HepG2 (cell line): ENCODE results near the gene WASHC3. TPM values are rescaled to one million over a fixed set of nuclear protein-coding genes. Genes with fewer than 3 reads are reported as not detected.

Experiments used
- ATAC-seq: fragments of 200-7000 bp; cut with Tn5 transposase; 3 replicates; pipeline ENCODE4 v1.9.1; 2020; ENCODE audit warnings: mild to moderate bottlenecking, moderate library complexity
- BruUV-seq: library from RNA; stranded (reverse); fragments of 400-500 nt; replicated peaks from 2 replicates; lab custom pipeline; 2021; lab: Mats Ljungman, UMichigan
- CTCF ChIA-PET: fragments of 300-600 bp; formaldehyde crosslinking; extraction: SDS; loops from one replicate; lab custom pipeline; 2021; ENCODE audit warnings: low total read pairs, inconsistent platforms, low intra/inter-chr PET ratio; lab: Yijun Ruan, JAX
- POLR2A ChIA-PET: fragments of 350-600 bp; sonication (Branson Sonifier 250); formaldehyde crosslinking; loops from one replicate; lab custom pipeline; 2020; ENCODE audit warnings: antibody characterized with exemption, inconsistent platforms; lab: Yijun Ruan, JAX
- DNase-seq: peaks from one replicate; pipeline ENCODE4 v3.0.0-alpha.2; 2015; ENCODE audit warnings: low spot score
- FAIRE-seq: peaks from 3 replicates; lab custom pipeline; 2011; peaks lifted over from hg19 to GRCh38; lab: Jason Lieb, UNC
- H2AFZ ChIP-seq: one replicate; pipeline ENCODE4 v1.6.1; 2011; ENCODE audit warnings: low read length, inconsistent platforms
- H3K27ac ChIP-seq: fragments of 300-600 bp; 3 replicates; pipeline ENCODE4 v1.8.0; 2011; ENCODE audit warnings: mixed run types, mild to moderate bottlenecking, mixed read lengths, low read length, inconsistent platforms; ENCODE audit not compliant: insufficient read depth; ENCODE audit errors: extremely low read length
- H3K27me3 ChIP-seq, 2 experiments: fragments of 200-600 bp in 1 of 2; 2 replicates in 1 of 2; 3 replicates in 1 of 2; pipeline versions ENCODE4 v1.6.0 to v1.8.0; 2011; ENCODE audit warnings: low read length in 2 of 2, mild to moderate bottlenecking in 2 of 2, moderate library complexity in 2 of 2, inconsistent platforms in 1 of 2; ENCODE audit not compliant: insufficient read depth in 2 of 2, control insufficient read depth in 1 of 2
- H3K36me3 ChIP-seq, 2 experiments: fragments of 200-600 bp in 1 of 2; replicated peaks in 1 of 2; 2 replicates in 1 of 2; 3 replicates in 1 of 2; pipeline versions ENCODE4 v1.5.1 to v1.8.0; 2011; ENCODE audit warnings: low read length in 2 of 2, inconsistent platforms in 1 of 2; ENCODE audit not compliant: insufficient read depth in 2 of 2, control insufficient read depth in 1 of 2
- H3K4me1 ChIP-seq: 2 replicates; pipeline ENCODE4 v1.5.1; 2012; ENCODE audit warnings: low read length, inconsistent platforms; ENCODE audit not compliant: insufficient read depth
- H3K4me2 ChIP-seq: 2 replicates; pipeline ENCODE4 v1.6.0; 2011; ENCODE audit warnings: low read depth, low read length, inconsistent platforms
- H3K4me3 ChIP-seq, 3 experiments: fragments of 200-600 bp in 1 of 3; sonication (generic), shearing (Covaris generic) in 1 of 3; replicated peaks in 1 of 3; 2 replicates each; pipeline ENCODE4 v1.5.1; 2011 to 2016; ENCODE audit warnings: low read length in 3 of 3, inconsistent platforms in 2 of 3, low read depth in 2 of 3, mild to moderate bottlenecking in 2 of 3, control low read depth in 1 of 3, mixed read lengths in 1 of 3; ENCODE audit not compliant: insufficient read depth in 1 of 3
- H3K79me2 ChIP-seq: one replicate; pipeline ENCODE4 v1.6.1; 2011; ENCODE audit warnings: low read length, inconsistent platforms; ENCODE audit not compliant: insufficient read depth
- H3K9ac ChIP-seq: 2 replicates; pipeline ENCODE4 v1.6.0; 2011; ENCODE audit warnings: mild to moderate bottlenecking, low read depth, low read length, inconsistent platforms; ENCODE audit not compliant: insufficient read depth
- H3K9me3 ChIP-seq: 2 replicates; pipeline ENCODE4 v1.5.1; 2012; ENCODE audit warnings: mild to moderate bottlenecking, low read length
- H4K20me1 ChIP-seq: 2 replicates; pipeline ENCODE4 v1.6.0; 2011; ENCODE audit warnings: inconsistent platforms, mild to moderate bottlenecking, low read length, moderate library complexity; ENCODE audit not compliant: insufficient read depth
- CERS6 ChIP-seq: sonication (generic); formaldehyde crosslinking; IDR thresholded peaks from 2 replicates; pipeline ENCODE4 v1.5.0; 2020; ENCODE audit warnings: missing genetic modification reagents
- CHD2 ChIP-seq: IDR thresholded peaks from 2 replicates; pipeline ENCODE4 v1.6.1; 2011; ENCODE audit warnings: low read depth, low read length, improper control_type of control experiment
- EED ChIP-seq: sonication (generic); formaldehyde crosslinking; IDR thresholded peaks from 2 replicates; pipeline ENCODE4 v1.5.0; 2020; ENCODE audit warnings: mild to moderate bottlenecking, missing genetic modification reagents
- FOXK2 ChIP-seq: fragments of 450-650 bp; IDR thresholded peaks from 2 replicates; pipeline ENCODE4 v1.6.1; 2016
- GTF3A ChIP-seq: sonication (generic); formaldehyde crosslinking; conservative IDR thresholded peaks from 2 replicates; pipeline ENCODE4 v1.4.0; 2020; ENCODE audit warnings: mild to moderate bottlenecking, missing genetic modification reagents
- HMG20B ChIP-seq: conservative IDR thresholded peaks from 2 replicates; pipeline ENCODE4 v1.6.1; 2016; ENCODE audit warnings: missing genetic modification reagents, missing compliant biosample characterization
- KDM1A ChIP-seq: IDR thresholded peaks from 2 replicates; pipeline ENCODE4 v1.6.1; 2016; ENCODE audit warnings: missing compliant biosample characterization
- NRL ChIP-seq: sonication (generic); formaldehyde crosslinking; IDR thresholded peaks from 2 replicates; pipeline ENCODE4 v1.5.0; 2020; ENCODE audit warnings: missing genetic modification reagents, mild to moderate bottlenecking, moderate library complexity, borderline replicate concordance
- RORA ChIP-seq: sonication (generic); formaldehyde crosslinking; IDR thresholded peaks from 2 replicates; pipeline ENCODE4 v1.5.0; 2020; ENCODE audit warnings: mild to moderate bottlenecking, missing genetic modification reagents, moderate library complexity
- SRSF1 ChIP-seq: fragments of 200-400 bp; formaldehyde crosslinking; optimal IDR thresholded peaks from 2 replicates; pipeline ENCODE3; 2017; ENCODE audit warnings: mild to moderate bottlenecking, low read depth, low read length, moderate library complexity
- STAT5B ChIP-seq: sonication (generic); formaldehyde crosslinking; IDR thresholded peaks from 2 replicates; pipeline ENCODE4 v1.4.0; 2020; ENCODE audit warnings: missing genetic modification reagents
- ZKSCAN5 ChIP-seq: sonication (generic); formaldehyde crosslinking; IDR thresholded peaks from 2 replicates; pipeline ENCODE4 v1.5.1; 2020; ENCODE audit warnings: mild to moderate bottlenecking, missing genetic modification reagents
- ZNF143 ChIP-seq: sonication (generic); formaldehyde crosslinking; IDR thresholded peaks from 2 replicates; pipeline ENCODE4 v1.4.0; 2020; ENCODE audit warnings: missing genetic modification reagents
- ZNF232 ChIP-seq: sonication (generic); formaldehyde crosslinking; IDR thresholded peaks from 2 replicates; pipeline ENCODE4 v1.4.0; 2020; ENCODE audit warnings: missing genetic modification reagents, borderline replicate concordance
- ZNF724P ChIP-seq: sonication (generic); formaldehyde crosslinking; IDR thresholded peaks from 2 replicates; pipeline ENCODE4 v1.8.0; 2022; ENCODE audit warnings: missing genetic modification reagents, borderline replicate concordance
- ZNF878 ChIP-seq: sonication (generic); formaldehyde crosslinking; IDR thresholded peaks from 2 replicates; pipeline ENCODE4 v1.8.1; 2023; ENCODE audit warnings: mild to moderate bottlenecking, missing genetic modification reagents, moderate library complexity
- ZSCAN25 ChIP-seq: sonication (generic); formaldehyde crosslinking; IDR thresholded peaks from 2 replicates; pipeline ENCODE4 v1.8.0; 2022; ENCODE audit warnings: mild to moderate bottlenecking, missing genetic modification reagents
- WGBS: methylation state at CpG from one replicate; pipeline ENCODE4 v1.1.6; 2017; ENCODE audit warnings: low lambda C conversion rate; 5-methylcytosine and 5-hydroxymethylcytosine counted together
- in situ Hi-C: cut with HindIII; loops from 2 replicates; pipeline ENCODE4 v1.10.0; 2017; ENCODE audit warnings: low pct_unique_long_range_greater_than_20kb; ENCODE audit not compliant: extremely low pct_ligation_motif_present
- intact Hi-C: fragments of 100-400 bp; cut with micrococcal nuclease; formaldehyde crosslinking; loops from one replicate; pipeline ENCODE4 v1.10.0; 2022; ENCODE audit not compliant: unreplicated experiment
- polyA plus RNA-seq, 8 experiments: library from polyadenylated mRNA; depleted of rRNA in 3 of 8; stranded (reverse) in 7 of 8; unstranded in 1 of 8; fragments of >200 nt; fragmentation: Illumina TruSeq in 4 of 8; extraction: Trizol in 4 of 8; gene quantifications; 2 replicates each; pipeline versions ENCODE4 v1.2.1 to v1.2.3, GENCODE V29; 2011 to 2016; ENCODE audit warnings: low read depth in 4 of 8, missing spikeins in 1 of 8, mixed read lengths in 1 of 8; ENCODE audit not compliant: insufficient read depth in 1 of 8
- total RNA-seq, 5 experiments: library from RNA; depleted of rRNA; stranded (reverse); fragments of >200 nt; fragmentation: Illumina TruSeq; extraction: Trizol; gene quantifications; 2 replicates each; pipeline ENCODE4 v1.2.3, GENCODE V29; 2016; ENCODE audit warnings: low read depth in 1 of 5

The WASHC3 gene
- total and polyA plus RNA-seq, 2 of the 13 experiments (the other 11 are each of a cell fraction or from before 2014, with no cell fraction given) = 32.7 to 47.3 TPM

- TF ChIP-seq ZNF724P (CRISPR knock-in tag) (no peak), SRSF1 (no peak), HMG20B (CRISPR knock-in tag) (no peak), ZNF232 (no peak), ZSCAN25 (CRISPR knock-in tag) (no peak), CHD2 (no peak), EED (no peak), CERS6 (CRISPR knock-in tag) (no peak), ZKSCAN5 (no peak), NRL (CRISPR knock-in tag) (no peak), GTF3A (CRISPR knock-in tag) (no peak), ZNF143 (CRISPR knock-in tag) (no peak), ZNF878 (CRISPR knock-in tag) (no peak), STAT5B (no peak), KDM1A (CRISPR knock-in tag) (no peak), FOXK2 (no peak), RORA (CRISPR knock-in tag) (no peak)
- BruUV-seq = no TSS peak
- ChIA-PET CTCF (no interaction called here), POLR2A (no interaction called here)
- H3K27ac ChIP-seq = no peak overlapping the region
- H3K9ac ChIP-seq = no peak overlapping the region
- in situ Hi-C loops (no loop called here), intact Hi-C loops (no loop called here)
- DNase-seq = no peak
- H3K36me3 ChIP-seq = peaks cover 14 to 48% of the 10 kb centered on the region in 2 experiments; a peak in 4 of 5 replicates
- H3K4me3 ChIP-seq = no peak overlapping the region
- no peak for FAIRE-seq
- no peaks in the 10 kb centered on the region for H3K4me1 ChIP-seq
- 88% methylated on average over 1 of the region's 1 CpG for WGBS
- H3K4me2 ChIP-seq = no peak overlapping the region
- peaks cover 21% of the 10 kb centered on the region for H3K9me3 ChIP-seq
- no peak for ATAC-seq
- no peak overlapping the region for H2AFZ ChIP-seq
- no peaks in the 10 kb centered on the region for H3K27me3 ChIP-seq
- H4K20me1 ChIP-seq = no peaks in the 10 kb centered on the region
- no peaks in the 10 kb centered on the region for H3K79me2 ChIP-seq
Measured at GRCh38 chr12:102107970-102108369, 46.2 kb upstream of the WASHC3 start.
